ENCODE data around the gene MMP25.

MMP25 gene

GRCh38 chr16:3042376-3042775 lies 4.0 kb upstream of the MMP25 start:
- TF ChIP-seq CTCF (conservative IDR thresholded peaks at IDR 0.05; ENCODE audit: low read depth, low read length), result no peak
- no peak for DNase-seq (ENCODE audit: low read depth)
- no peak overlapping the region for H3K4me3 ChIP-seq (ENCODE audit: low read length)

GRCh38 chr16:3044708-3045107 lies 1.7 kb upstream of the MMP25 start:
- no peak overlapping the region for H3K4me3 ChIP-seq (ENCODE audit: low read length)
- no peak for DNase-seq (ENCODE audit: low read depth)
- no peak for TF ChIP-seq CTCF (conservative IDR thresholded peaks at IDR 0.05; ENCODE audit: low read depth, low read length)

GRCh38 chr16:3046641-3047386 lies 453 bp downstream of the MMP25 start:
- TF ChIP-seq CTCF (conservative IDR thresholded peaks at IDR 0.05; ENCODE audit: low read depth, low read length), result no peak
- H3K4me3 ChIP-seq (ENCODE audit: low read length), result no peak overlapping the region
- no peak for DNase-seq (ENCODE audit: low read depth)

- DNase-seq (ENCODE audit: low read depth), result no peak
- TF ChIP-seq CTCF (conservative IDR thresholded peaks at IDR 0.05; ENCODE audit: low read depth, low read length), result no peak
- no peak overlapping the region for H3K4me3 ChIP-seq (ENCODE audit: low read length)
These were observed 993 bp downstream of the MMP25 start for GRCh38 chr16:3047387-3047720.

- TF ChIP-seq CTCF (conservative IDR thresholded peaks at IDR 0.05; ENCODE audit: low read depth, low read length), result no peak
- DNase-seq (ENCODE audit: low read depth), result no peak
- H3K4me3 ChIP-seq (ENCODE audit: low read length), result no peak overlapping the region
These were observed 3.6 kb downstream of the MMP25 start for GRCh38 chr16:3049921-3050481.

- no peak overlapping the region for H3K4me3 ChIP-seq (ENCODE audit: low read length)
- DNase-seq (ENCODE audit: low read depth), result no peak
These were observed 4.1 kb downstream of the MMP25 start for GRCh38 chr16:3050487-3050886.

More at GRCh38 chr16:3050487-3050886, 4.1 kb downstream of the MMP25 start:
- TF ChIP-seq CTCF (conservative IDR thresholded peaks at IDR 0.05; ENCODE audit: low read depth, low read length), result no peak
